HG02938 (cell line): ENCODE results near the gene ZBTB38.
A peak's percentile ranks its signal among the peaks of the same experiment; 100 is the strongest.

ENCODE experiments used
- ATAC-seq: cut with Tn5 transposase; IDR thresholded peaks from one replicate; pipeline ENCODE4 v1.9.1; 2021; ENCODE audit warnings: mild to moderate bottlenecking, moderate library complexity; ENCODE audit not compliant: unreplicated experiment

ZBTB38 gene

DNA sequence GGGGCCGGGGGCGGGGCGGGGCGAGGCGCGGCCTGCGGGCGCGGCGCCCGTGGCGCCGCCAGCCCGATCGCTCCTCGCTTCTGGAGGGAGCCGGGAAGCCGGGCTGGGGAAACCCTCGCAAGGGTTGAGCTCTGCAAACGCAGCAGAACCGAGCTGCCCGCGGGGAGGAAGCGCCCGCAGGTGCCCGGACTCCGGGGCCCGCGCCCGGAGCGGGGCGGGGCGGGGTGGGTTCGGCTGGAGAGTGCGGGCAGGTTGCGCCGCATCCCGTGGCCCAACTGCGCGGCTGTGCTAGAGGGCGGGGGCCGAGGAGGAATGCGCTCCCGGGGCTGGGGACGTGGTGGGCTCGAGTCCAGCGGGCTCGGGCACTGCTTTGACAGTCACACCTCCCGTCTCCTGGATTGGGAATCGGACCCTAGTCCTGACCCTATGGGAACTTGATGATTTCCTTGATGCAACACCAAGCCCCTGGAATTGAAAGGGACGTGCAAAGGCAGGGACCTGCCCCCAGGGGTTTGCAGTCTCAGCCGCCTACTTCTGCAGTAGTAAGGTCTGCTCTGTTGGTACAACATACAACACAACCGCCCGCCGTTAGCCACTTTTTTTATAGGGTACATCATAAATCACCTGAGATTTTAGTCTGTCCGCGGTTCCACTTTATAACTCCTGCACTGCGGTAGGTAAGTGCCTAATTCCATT lies 34.3 kb downstream of the ZBTB38 start:
- ATAC-seq: peak; percentile 39

DNA sequence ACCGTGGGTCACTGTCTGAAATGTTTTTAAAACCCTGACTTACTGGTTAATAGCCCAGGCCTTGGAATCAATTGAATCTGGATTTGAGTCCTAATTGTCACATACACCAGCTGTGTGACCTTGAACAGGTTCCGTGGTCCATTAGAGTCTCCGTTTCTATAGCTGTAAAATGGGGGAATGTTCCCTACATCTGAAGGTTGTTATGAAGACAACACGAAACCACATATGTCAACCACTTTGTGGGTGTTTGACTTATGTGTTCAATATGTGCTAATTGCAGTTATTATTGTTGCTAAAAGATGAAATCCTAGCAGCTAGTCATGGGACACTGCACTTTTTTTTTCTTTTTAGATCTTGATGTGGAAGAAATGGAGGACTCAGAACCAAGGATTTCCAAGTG lies 35.3 kb downstream of the ZBTB38 start:
- no peak for ATAC-seq

DNA sequence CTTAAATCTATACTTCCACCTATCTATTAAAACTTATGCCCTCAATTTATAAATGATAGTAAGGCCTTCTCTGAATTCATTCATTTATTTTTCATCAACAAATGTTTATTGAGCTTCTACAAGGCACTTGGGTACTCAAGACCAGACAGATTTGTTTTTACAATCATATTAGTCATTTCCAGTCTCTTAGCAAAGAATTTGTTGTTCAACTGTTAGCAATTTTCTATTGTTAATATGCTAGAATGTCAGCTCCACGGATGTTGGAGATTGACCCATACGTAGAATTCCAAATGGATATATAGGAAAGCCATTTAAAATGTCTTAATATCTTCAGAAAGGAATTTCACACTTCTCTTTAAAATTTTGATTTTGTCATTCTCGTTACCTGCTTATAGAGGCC lies 36.7 kb downstream of the ZBTB38 start:
- no peak for ATAC-seq

DNA sequence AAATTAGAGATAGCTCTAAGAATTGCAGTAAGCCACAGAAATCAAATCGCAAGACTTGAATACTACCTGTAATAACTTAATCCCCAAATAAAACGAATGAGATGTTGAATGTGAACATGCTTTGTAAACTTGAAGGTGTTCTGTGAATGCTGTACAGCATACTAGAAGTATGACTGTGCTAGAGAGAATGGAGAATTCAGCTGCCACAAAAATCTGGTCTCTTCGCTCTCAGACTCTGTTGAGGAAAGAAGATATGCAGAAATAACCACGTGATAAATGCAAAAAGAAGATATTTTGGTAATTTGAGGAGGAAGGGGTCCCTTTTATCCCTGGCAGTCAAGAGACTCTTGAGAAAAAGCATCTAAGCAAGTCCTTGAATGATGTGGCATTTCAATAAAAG lies 37.3 kb downstream of the ZBTB38 start:
- no peak for ATAC-seq

DNA sequence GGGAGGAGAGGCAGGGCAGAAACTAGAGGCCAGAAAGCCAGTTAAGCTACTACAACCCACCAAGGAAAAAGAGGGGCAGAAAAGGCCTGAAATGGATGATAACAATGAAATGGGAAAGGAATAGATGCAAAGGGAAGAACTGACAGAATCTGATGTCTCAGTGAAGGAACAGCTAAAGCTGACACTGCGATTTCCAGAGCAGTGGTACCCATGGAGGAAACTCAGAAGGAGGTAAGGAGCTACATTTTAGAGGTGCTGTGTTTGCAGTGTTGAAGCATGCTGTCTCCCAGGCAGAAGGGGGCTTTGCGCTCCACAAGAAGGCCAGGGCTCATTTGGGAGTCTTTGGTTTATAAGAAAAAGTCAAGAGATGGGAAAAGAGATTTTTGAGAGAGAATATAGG lies 38.0 kb downstream of the ZBTB38 start:
- ATAC-seq: no peak

DNA sequence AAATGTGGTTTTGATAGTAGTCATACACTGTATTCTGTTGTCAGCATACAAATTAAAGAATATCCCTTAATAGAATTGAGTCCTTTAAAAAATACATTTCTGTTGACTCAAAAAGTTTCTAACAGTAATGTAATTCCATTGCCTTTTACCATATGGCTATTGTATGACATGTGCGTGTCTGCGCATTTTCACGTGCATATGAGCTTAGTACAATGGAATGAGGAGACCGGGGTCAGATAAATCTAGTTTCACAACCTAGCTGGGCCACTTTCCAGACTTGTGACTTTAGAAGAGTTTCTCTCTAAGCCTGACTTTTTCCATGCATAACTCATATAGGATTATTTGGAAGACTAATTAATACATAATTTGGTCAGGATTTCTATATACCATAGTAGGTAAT lies 38.7 kb downstream of the ZBTB38 start:
- no peak for ATAC-seq

DNA sequence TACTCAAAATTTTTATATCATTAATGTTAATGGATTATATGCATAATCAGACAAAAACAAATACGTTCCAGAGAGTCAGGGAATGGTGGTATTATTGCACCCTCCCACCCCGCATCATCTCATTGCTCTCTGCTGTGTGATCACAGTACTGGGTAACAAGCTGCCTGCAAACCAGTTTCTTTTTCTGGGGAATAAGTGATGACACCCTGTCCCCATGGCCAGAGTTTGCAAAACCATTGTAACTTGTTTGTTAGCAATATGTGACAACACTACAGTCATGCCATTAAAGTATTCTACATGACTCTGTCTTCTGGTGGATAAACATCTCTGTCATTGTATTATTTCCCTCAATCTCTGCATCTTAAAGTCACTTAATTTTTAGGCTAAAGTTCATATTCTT lies 39.5 kb downstream of the ZBTB38 start:
- ATAC-seq: no peak

DNA sequence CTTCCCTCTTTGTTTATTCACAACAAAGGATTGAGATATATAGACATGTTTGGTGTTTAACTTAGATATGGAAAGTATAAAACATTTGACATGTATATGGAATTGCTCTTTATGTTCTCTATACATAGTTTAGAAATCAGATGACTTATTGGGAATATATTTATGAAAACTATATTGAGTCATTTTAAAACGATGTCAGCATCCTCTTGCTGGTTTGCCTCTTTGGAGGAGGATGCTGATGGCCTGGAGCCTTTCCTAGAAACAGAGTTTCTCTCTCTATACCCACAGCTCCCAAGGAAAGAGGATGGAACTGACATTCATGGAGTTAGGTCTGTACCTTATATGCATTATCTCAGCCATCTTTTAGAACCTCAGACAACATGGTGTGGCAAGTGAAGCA lies 40.3 kb downstream of the ZBTB38 start:
- ATAC-seq: no peak

DNA sequence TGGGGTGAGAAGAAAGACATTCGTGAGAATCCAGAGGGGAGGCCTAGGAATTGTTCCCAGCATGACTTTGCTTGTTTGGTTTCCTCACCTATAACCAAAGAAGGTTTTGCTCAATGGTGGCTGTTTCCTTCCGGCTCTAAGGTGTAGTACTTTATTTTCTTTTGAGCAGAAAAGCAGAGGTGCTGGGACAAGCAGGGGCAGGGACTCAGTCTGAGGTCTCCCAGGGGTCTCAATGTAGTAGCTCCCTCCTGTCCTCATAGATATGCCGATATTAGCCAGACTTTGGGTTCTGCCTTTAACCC lies 41.6 kb downstream of the ZBTB38 start:
- no peak for ATAC-seq

DNA sequence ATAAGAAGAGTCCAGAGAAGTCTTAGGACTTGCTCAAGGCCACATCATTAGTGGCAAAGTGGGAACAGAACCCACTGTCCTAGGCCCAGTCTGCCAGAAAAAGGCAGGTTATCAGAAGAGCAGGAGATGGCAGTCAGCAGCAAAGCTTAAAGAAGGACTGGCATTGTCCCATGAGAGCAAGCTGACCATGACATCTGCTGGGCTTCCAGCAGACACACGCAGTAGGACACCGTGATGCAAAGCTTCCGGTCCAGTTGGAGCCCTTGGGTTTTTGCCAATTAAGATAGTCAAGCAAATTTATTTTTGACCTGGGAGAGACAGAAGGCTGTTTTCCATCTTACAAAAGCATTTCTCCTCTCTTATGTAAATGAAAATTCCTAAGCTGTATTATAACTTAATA lies 42.1 kb downstream of the ZBTB38 start:
- ATAC-seq: no peak

DNA sequence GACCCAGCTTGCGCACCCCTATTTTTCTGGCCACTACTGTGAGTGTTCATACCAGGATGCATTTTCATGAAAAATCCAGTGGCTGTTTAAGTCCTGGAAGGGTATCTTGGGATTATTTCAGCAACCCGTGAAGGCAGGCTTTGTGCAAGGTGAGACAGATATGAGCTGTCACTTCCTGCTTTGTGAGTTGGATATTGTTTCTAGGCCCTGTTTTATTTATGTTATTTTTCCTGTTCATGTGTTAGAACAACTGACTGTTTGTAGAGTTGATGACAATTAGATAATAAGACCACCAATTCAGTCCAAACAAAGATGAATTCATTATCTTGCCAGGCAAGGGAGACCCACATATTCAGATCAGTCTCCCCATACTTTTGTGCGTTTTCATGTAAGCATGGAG lies 42.5 kb downstream of the ZBTB38 start:
- ATAC-seq: no peak

DNA sequence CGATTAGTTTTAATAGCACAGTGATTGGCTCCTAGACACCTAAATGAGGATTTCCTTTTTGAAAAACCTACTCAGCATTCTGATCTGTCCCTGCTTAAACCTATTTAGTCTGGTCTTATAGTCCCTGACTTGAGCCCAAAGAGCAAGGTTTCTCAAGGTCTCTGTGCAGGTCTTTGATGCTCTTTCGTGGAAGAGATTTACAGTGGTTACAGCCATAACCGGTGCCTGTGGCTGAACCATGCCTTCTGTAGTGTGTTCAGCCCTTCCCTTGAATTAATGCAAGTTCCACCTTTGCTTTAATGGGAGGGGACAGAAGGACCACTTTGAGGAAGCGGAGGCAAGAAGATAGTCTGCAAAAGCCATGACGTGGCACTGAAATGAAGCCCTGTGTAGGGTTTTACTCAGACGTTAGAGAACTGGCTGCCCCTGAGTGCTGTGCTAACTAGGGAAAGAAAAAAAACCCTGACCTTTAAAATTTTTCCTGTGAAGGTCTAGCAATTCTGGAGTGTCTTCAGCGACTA lies 43.0 kb downstream of the ZBTB38 start:
- ATAC-seq: no peak

DNA sequence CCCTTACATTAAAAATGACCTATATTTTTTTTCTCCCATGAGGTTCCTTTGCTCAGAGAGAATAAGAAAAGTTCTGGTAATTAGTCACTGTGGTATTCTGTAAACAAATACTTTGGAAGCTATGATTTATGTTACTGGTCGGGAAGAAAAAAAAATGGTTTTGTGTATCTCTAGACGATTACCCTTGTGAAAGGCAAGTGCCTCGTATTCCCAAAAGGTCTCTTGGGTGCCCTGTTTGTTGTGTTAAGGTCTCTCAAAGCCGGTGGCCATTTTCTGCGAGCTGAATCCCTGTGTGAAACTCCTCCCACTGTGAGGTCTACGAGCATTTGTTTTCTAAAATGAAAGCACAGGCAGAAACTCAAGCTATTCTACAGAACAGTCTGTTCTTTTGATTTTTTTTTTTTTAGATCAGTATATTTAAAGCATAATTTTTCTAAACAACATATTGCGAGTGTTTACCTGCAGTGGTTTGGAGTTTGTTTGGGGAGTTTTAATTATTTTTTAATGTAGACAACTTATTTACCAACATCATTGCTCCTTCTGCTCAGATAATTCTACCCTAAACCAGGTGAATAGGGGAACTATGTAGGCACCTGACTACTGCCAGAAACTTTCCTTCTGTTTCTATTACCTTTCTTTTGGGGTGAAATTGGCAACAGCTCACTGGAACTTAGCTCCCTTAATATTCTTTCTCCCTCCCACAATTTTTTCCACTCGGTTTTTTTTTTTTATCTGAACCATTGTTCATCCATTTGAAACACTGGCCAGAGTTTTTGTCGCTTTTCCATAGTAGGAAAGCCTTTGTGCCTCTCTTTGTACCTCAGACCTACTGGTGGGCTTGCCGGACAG lies 44.0 kb downstream of the ZBTB38 start:
- no peak for ATAC-seq

DNA sequence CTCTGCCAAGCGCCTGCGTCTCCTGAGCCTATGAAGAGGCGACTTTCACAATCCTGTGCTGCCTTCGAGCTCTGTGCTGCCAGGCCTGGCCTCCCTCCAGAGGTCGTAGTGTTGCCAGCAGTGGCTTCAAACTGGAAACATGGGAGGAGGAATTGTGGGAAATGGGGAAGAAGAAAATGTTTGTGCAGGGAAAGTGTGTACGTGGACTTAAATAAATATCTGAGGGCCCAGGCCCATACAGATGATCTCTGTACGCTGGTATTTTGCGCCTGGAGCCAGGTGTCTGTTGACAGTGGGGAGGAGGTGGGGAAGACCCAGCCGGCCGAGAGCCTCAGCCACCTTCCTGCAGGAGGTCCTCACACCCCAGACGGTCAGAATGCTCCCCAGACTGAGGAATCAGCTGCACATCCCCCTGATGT lies 44.6 kb downstream of the ZBTB38 start:
- no peak for ATAC-seq

DNA sequence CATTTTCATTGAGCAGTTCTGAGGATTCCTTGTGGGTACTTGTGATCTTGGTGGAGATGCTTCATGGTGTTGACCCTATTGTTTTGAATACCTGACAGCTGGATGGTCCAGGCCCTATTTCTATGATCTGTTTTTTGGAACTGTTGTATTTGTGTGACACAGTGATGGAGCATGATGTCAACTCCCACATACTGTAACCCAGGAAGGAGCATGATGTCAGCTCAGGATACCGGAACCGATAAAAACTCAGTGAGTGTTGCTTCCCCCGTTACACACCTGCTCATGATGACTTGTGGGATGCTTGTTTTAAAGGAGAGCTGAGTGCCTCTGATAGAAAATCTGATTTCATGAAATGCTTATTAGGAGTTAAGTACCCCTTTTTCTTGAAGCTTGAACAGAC lies 45.1 kb downstream of the ZBTB38 start:
- no peak for ATAC-seq

DNA sequence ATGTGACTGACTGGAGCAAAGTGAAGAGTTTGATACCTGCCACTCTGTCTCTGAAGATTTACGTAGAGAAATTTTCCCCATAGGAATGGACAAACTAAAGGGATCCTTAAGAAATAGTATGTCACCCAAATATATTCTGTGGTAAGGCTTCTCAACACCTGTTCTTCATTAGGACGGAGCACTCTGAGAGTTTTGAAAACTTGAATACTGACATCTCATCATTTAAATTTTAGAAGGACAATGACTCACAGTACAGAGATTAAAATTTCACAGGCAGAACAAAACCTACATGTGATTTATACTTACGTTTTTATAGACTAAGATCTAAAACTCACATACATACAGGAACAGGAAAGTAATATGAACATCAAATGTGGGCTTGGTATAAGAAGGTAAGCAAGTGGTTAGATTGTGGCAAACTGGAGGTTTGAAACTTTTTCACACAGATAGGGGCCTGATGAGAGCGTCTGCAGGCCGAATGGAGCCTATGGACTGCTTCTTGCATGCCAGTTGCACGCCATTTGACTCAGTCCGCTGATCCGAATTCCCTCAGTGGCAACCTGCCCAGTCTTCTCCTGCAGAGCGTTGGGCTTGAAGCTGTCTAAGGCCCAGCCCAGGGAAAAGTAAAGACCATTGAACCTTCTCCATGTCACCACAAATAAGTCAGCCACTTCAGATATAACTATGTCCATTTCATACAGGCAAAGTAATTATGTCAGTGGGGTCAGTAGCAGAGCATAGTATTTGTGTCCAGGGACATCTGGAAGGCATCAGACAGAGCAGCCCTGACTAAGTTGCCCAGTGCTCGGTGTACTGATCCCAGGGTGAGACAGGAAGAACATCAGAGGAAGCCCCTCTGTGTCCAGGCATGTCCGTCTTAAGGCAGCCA lies 45.7 kb downstream of the ZBTB38 start:
- no peak for ATAC-seq

DNA sequence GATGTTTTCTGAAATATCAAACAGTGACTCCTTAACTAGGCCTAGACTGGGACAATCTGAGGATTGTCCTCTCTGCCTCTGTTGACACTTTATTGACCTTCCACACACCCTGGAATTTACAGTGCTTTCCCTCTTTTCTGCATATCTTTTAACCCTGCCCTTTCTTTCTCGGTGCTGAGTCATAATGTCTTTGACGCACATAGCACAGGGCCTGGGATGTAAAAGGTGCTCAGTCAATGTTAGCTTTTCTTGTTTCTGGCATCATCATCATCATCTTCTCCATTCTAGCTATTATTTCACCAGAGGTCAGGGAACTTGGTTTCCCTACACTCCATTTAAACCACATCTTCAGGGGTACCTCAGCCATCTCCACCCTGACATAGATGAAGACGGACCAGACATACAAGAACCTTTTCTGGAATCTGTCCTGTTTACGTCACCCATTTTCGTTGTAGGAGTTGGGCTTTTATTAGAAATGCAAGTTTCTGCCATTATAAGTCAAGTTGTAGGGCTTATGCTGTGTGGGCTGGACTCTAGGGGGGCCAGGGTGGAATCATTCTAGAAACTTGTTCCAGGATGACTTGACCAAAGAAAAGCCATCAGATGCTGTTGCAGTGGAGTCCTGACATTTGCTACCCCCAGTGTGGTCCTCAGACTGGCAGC lies 46.6 kb downstream of the ZBTB38 start:
- ATAC-seq: no peak

DNA sequence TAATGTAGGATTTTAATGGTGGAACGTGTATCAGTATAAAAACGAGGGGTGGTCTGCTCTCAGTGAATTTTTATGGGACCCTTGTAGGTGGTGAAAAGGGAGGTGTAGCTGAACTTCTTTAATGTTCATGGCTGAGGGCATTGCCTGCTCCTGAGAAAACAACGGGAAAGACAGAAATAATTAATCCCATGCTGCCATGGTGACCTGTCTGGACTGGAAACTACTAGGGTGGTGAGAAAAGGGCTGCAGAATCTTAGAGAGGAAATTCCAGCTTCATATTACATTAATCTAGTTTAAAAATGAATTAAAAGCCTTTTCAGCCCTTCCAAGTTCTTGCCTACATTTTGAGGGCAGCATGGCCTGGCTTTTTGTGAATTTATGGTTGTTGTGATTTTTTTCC lies 47.6 kb downstream of the ZBTB38 start:
- no peak for ATAC-seq
